GM23338 (cell line): ENCODE data around the gene DOCK7. TPM values are rescaled to one million over a fixed set of nuclear protein-coding genes. Genes with fewer than 3 reads are reported as not detected.

Experiments used
- ATAC-seq: fragments of 200-7000 bp; cut with Tn5 transposase; 3 replicates; pipeline ENCODE4 v1.9.1; 2020
- DNase-seq: peaks from one replicate; pipeline ENCODE4 v3.0.0-alpha.2; 2015; ENCODE audit warnings: low spot score
- H2AFZ ChIP-seq: fragments of 200-600 bp; sonication (generic); 2 replicates; pipeline ENCODE4 v1.8.0; 2016; ENCODE audit warnings: antibody characterized with exemption, mild to moderate bottlenecking, moderate library complexity
- H3F3A ChIP-seq: fragments of 200-600 bp; sonication (generic); replicated peaks from 2 replicates; pipeline ENCODE4 v1.8.0; 2017; ENCODE audit warnings: antibody characterized with exemption, mixed run types, low read depth
- H3K27ac ChIP-seq: fragments of 200-600 bp; sonication (generic); 2 replicates; pipeline ENCODE4 v1.6.1; 2016; ENCODE audit warnings: low read depth
- H3K27me3 ChIP-seq: fragments of 200-600 bp; sonication (generic); 2 replicates; pipeline ENCODE4 v1.8.0; 2016; ENCODE audit warnings: mild to moderate bottlenecking, mixed run types, moderate library complexity; ENCODE audit not compliant: insufficient read depth
- H3K36me3 ChIP-seq: fragments of 200-600 bp; sonication (generic); 2 replicates; pipeline ENCODE4 v1.8.0; 2016; ENCODE audit warnings: mild to moderate bottlenecking; ENCODE audit not compliant: insufficient read depth
- H3K4me1 ChIP-seq: fragments of 200-600 bp; sonication (generic); 2 replicates; pipeline ENCODE4 v1.8.0; 2016; ENCODE audit warnings: mild to moderate bottlenecking, moderate library complexity; ENCODE audit not compliant: insufficient read depth
- H3K4me2 ChIP-seq: fragments of 200-600 bp; sonication (generic); 2 replicates; pipeline ENCODE4 v1.7.1; 2017; ENCODE audit warnings: mixed run types
- H3K4me3 ChIP-seq: fragments of 200-600 bp; sonication (generic); 2 replicates; pipeline ENCODE4 v1.6.1; 2016; ENCODE audit warnings: mixed run types
- H3K79me2 ChIP-seq: fragments of 200-600 bp; sonication (generic); replicated peaks from 2 replicates; pipeline ENCODE4 v1.8.0; 2017; ENCODE audit warnings: mild to moderate bottlenecking; ENCODE audit not compliant: insufficient read depth
- H3K9me2 ChIP-seq: fragments of 200-600 bp; sonication (generic); 2 replicates; pipeline ENCODE4 v1.8.0; 2017; ENCODE audit not compliant: insufficient read depth
- H4K20me1 ChIP-seq: fragments of 200-600 bp; sonication (generic); replicated peaks from 2 replicates; pipeline ENCODE4 v1.8.0; 2017; ENCODE audit warnings: mild to moderate bottlenecking; ENCODE audit not compliant: insufficient read depth
- H3K27ac Mint-ChIP-seq: 2 replicates; pipeline ENCODE4 v1.8.0; 2020; ENCODE audit warnings: inconsistent platforms, mild to moderate bottlenecking, moderate library complexity, mixed read lengths
- H3K27me3 Mint-ChIP-seq: 3 replicates; pipeline ENCODE4 v1.8.0; 2022; ENCODE audit warnings: low read depth, mild to moderate bottlenecking, moderate library complexity, mixed read lengths, inconsistent platforms; ENCODE audit not compliant: insufficient read depth, poor library complexity
- H3K36me3 Mint-ChIP-seq: 3 replicates; pipeline ENCODE4 v1.8.0; 2021; ENCODE audit warnings: low read depth, mild to moderate bottlenecking, inconsistent platforms, moderate library complexity, mixed read lengths
- H3K4me1 Mint-ChIP-seq: 3 replicates; pipeline ENCODE4 v1.8.0; 2020; ENCODE audit warnings: mild to moderate bottlenecking, inconsistent platforms, mixed read lengths
- H3K4me3 Mint-ChIP-seq: 3 replicates; pipeline ENCODE4 v1.8.0; 2021; ENCODE audit warnings: moderate library complexity, mild to moderate bottlenecking, inconsistent platforms, mixed read lengths
- H3K9me3 Mint-ChIP-seq: 3 replicates; pipeline ENCODE4 v1.8.0; 2020; ENCODE audit warnings: moderate library complexity, mild to moderate bottlenecking, inconsistent platforms, mixed read lengths
- EZH2 ChIP-seq: fragments of 200-600 bp; sonication (generic); IDR thresholded peaks from one replicate; pipeline ENCODE4 v1.8.0; 2017; ENCODE audit warnings: antibody characterized with exemption, mild to moderate bottlenecking, low read depth; ENCODE audit not compliant: unreplicated experiment
- NANOG ChIP-seq: IDR thresholded peaks from 2 replicates; pipeline ENCODE4 v1.6.1; 2016; ENCODE audit warnings: antibody characterized with exemption, borderline replicate concordance
- POLR2AphosphoS5 ChIP-seq: IDR thresholded peaks from 2 replicates; pipeline ENCODE4 v1.6.1; 2016; ENCODE audit warnings: antibody characterized with exemption, low read depth
- ZNF114 ChIP-seq: fragments of 250-450 bp; sonication (Bioruptor Pico); IDR thresholded peaks from 2 replicates; pipeline ENCODE4 v1.5.0; 2020; ENCODE audit warnings: mild to moderate bottlenecking, moderate library complexity
- ZNF331 ChIP-seq: fragments of 250-450 bp; sonication (Bioruptor Pico); IDR thresholded peaks from 2 replicates; pipeline ENCODE4 v1.5.0; 2020; ENCODE audit warnings: low read depth, mild to moderate bottlenecking, moderate library complexity
- polyA plus RNA-seq: library from polyadenylated mRNA; unstranded; fragments of >200 nt; fragmentation: Nextera tagmentation; extraction: Ambion mirVana; gene quantifications from 2 replicates; pipeline ENCODE4 v1.2.1, GENCODE V29; 2016
- total RNA-seq: library from RNA; depleted of rRNA; stranded (reverse); fragments of >200 nt; shearing (Covaris generic); gene quantifications from 2 replicates; pipeline ENCODE4 v1.2.3, GENCODE V29; 2014
- TF ChIP-seq, protein P1 (sequence below), 2 experiments: fragments of 200-600 bp in 1 of 2; sonication (generic) in 1 of 2; conservative IDR thresholded peaks; 2 replicates each; pipeline versions ENCODE4 v1.5.1 to v1.6.1; 2016 to 2017; ENCODE audit warnings: antibody characterized with exemption in 2 of 2, low read depth in 2 of 2, mild to moderate bottlenecking in 2 of 2, moderate library complexity in 1 of 2
- TF ChIP-seq, protein P2 (sequence below): fragments of 250-450 bp; sonication (Bioruptor Pico); IDR thresholded peaks from 2 replicates; pipeline ENCODE4 v1.5.0; 2020; ENCODE audit warnings: mild to moderate bottlenecking, moderate library complexity
- TF ChIP-seq, protein P3 (sequence below): IDR thresholded peaks from one replicate; pipeline ENCODE4 v1.6.1; 2018; ENCODE audit warnings: antibody characterized with exemption; ENCODE audit not compliant: unreplicated experiment

Gene DOCK7
- total and polyA plus RNA-seq, 2 experiments from 2014 or later, result 20.5 to 37.3 TPM

DNA sequence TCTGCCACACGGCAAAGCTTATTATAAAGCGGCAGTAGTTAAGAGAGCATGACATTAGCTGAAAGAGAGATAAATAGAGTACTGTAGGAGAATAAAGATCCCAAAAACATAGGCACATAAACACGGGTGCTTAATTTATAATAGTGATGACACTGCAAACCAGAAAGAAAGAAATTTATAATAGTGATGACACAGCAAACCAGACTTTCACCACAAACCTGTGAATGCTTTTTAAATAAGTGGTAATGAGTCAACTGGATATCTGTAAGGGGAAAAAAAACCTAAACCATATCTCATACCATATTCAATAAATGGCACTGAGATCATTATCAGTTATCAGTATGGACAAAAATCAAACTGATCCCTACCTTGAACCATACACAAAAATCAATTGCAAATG is 225.8 kb downstream of the DOCK7 start:
- Histone ChIP-seq H3K4me1 (no peaks in the 10 kb centered on the region), H4K20me1 (no peaks in the 10 kb centered on the region), H3K4me3 (no peak overlapping the region), H3K9me2 (no peaks in the 10 kb centered on the region), H3K27me3 (no peaks in the 10 kb centered on the region), H3K36me3 (no peaks in the 10 kb centered on the region), H3K4me2 (no peak overlapping the region), H3K27ac (no peak overlapping the region), H3K79me2 (no peaks in the 10 kb centered on the region), H2AFZ (no peak overlapping the region), H3F3A (no peaks in the 10 kb centered on the region)
- Mint-ChIP-seq H3K4me3 (no peak overlapping the region), H3K4me1 (no peaks in the 10 kb centered on the region; the same call in 2 of the 3 replicates), H3K9me3 (no peaks in the 10 kb centered on the region), H3K27me3 (peaks cover 2% of the 10 kb centered on the region), H3K36me3 (no peaks in the 10 kb centered on the region), H3K27ac (no peak overlapping the region)
- TF ChIP-seq, protein P1, sequence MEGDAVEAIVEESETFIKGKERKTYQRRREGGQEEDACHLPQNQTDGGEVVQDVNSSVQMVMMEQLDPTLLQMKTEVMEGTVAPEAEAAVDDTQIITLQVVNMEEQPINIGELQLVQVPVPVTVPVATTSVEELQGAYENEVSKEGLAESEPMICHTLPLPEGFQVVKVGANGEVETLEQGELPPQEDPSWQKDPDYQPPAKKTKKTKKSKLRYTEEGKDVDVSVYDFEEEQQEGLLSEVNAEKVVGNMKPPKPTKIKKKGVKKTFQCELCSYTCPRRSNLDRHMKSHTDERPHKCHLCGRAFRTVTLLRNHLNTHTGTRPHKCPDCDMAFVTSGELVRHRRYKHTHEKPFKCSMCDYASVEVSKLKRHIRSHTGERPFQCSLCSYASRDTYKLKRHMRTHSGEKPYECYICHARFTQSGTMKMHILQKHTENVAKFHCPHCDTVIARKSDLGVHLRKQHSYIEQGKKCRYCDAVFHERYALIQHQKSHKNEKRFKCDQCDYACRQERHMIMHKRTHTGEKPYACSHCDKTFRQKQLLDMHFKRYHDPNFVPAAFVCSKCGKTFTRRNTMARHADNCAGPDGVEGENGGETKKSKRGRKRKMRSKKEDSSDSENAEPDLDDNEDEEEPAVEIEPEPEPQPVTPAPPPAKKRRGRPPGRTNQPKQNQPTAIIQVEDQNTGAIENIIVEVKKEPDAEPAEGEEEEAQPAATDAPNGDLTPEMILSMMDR (conservative IDR thresholded peaks at IDR 0.05; ENCODE audit: low read depth in 2 of 2), result no peak
- no peak for DNase-seq
- no peak for ATAC-seq

DNA sequence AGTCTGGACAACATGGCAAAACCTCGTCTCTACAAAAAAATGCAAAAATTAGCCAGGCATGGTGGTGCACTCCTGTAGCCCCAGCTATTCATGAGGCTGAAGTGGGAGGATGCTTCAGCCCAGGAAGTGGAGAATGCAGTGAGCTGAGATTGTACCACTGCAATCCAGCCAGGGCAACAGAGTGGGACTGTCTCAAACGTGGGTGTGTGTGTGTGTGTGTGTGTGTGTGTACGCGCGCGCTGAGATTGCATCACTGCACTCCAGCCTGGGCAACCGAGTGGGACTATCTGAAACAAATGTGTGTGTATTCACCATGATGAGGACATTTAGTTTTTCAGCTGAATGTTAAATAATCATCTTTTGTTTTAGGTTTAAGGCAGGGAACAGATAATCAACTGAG is 230.2 kb downstream of the DOCK7 start:
- no peak for DNase-seq
- Mint-ChIP-seq H3K4me1 (no peaks in the 10 kb centered on the region; the same call in 2 of the 3 replicates), H3K27ac (no peak overlapping the region), H3K4me3 (no peak overlapping the region), H3K36me3 (peaks cover 13% of the 10 kb centered on the region), H3K27me3 (peaks cover 10% of the 10 kb centered on the region), H3K9me3 (no peaks in the 10 kb centered on the region)
- no peak for ATAC-seq
- Histone ChIP-seq H3K4me1 (no peaks in the 10 kb centered on the region), H3K27me3 (no peaks in the 10 kb centered on the region), H3F3A (no peaks in the 10 kb centered on the region), H4K20me1 (no peaks in the 10 kb centered on the region), H3K4me3 (no peak overlapping the region), H3K27ac (no peak overlapping the region), H3K9me2 (no peaks in the 10 kb centered on the region), H3K36me3 (no peaks in the 10 kb centered on the region; the same call in 1 of the 2 replicates), H3K79me2 (no peaks in the 10 kb centered on the region), H3K4me2 (no peak overlapping the region), H2AFZ (no peak overlapping the region)
- TF ChIP-seq, protein P1 (conservative IDR thresholded peaks at IDR 0.05; ENCODE audit: low read depth in 2 of 2), result no peak
- TF ChIP-seq NANOG, result no peak
- TF ChIP-seq ZNF331 (CRISPR knock-in tag), result no peak
- TF ChIP-seq, protein P2, sequence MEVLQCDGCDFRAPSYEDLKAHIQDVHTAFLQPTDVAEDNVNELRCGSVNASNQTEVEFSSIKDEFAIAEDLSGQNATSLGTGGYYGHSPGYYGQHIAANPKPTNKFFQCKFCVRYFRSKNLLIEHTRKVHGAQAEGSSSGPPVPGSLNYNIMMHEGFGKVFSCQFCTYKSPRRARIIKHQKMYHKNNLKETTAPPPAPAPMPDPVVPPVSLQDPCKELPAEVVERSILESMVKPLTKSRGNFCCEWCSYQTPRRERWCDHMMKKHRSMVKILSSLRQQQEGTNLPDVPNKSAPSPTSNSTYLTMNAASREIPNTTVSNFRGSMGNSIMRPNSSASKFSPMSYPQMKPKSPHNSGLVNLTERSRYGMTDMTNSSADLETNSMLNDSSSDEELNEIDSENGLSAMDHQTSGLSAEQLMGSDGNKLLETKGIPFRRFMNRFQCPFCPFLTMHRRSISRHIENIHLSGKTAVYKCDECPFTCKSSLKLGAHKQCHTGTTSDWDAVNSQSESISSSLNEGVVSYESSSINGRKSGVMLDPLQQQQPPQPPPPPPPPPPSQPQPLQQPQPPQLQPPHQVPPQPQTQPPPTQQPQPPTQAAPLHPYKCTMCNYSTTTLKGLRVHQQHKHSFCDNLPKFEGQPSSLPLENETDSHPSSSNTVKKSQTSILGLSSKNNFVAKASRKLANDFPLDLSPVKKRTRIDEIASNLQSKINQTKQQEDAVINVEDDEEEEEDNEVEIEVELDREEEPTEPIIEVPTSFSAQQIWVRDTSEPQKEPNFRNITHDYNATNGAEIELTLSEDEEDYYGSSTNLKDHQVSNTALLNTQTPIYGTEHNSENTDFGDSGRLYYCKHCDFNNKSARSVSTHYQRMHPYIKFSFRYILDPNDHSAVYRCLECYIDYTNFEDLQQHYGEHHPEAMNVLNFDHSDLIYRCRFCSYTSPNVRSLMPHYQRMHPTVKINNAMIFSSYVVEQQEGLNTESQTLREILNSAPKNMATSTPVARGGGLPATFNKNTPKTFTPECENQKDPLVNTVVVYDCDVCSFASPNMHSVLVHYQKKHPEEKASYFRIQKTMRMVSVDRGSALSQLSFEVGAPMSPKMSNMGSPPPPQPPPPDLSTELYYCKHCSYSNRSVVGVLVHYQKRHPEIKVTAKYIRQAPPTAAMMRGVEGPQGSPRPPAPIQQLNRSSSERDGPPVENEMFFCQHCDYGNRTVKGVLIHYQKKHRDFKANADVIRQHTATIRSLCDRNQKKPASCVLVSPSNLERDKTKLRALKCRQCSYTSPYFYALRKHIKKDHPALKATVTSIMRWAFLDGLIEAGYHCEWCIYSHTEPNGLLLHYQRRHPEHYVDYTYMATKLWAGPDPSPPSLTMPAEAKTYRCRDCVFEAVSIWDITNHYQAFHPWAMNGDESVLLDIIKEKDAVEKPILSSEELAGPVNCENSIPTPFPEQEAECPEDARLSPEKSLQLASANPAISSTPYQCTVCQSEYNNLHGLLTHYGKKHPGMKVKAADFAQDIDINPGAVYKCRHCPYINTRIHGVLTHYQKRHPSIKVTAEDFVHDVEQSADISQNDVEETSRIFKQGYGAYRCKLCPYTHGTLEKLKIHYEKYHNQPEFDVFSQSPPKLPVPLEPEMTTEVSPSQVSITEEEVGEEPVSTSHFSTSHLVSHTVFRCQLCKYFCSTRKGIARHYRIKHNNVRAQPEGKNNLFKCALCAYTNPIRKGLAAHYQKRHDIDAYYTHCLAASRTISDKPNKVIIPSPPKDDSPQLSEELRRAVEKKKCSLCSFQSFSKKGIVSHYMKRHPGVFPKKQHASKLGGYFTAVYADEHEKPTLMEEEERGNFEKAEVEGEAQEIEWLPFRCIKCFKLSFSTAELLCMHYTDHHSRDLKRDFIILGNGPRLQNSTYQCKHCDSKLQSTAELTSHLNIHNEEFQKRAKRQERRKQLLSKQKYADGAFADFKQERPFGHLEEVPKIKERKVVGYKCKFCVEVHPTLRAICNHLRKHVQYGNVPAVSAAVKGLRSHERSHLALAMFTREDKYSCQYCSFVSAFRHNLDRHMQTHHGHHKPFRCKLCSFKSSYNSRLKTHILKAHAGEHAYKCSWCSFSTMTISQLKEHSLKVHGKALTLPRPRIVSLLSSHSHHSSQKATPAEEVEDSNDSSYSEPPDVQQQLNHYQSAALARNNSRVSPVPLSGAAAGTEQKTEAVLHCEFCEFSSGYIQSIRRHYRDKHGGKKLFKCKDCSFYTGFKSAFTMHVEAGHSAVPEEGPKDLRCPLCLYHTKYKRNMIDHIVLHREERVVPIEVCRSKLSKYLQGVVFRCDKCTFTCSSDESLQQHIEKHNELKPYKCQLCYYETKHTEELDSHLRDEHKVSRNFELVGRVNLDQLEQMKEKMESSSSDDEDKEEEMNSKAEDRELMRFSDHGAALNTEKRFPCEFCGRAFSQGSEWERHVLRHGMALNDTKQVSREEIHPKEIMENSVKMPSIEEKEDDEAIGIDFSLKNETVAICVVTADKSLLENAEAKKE, result no peak
- TF ChIP-seq EZH2, result no peak
- TF ChIP-seq POLR2AphosphoS5, result no peak
- TF ChIP-seq, protein P3, sequence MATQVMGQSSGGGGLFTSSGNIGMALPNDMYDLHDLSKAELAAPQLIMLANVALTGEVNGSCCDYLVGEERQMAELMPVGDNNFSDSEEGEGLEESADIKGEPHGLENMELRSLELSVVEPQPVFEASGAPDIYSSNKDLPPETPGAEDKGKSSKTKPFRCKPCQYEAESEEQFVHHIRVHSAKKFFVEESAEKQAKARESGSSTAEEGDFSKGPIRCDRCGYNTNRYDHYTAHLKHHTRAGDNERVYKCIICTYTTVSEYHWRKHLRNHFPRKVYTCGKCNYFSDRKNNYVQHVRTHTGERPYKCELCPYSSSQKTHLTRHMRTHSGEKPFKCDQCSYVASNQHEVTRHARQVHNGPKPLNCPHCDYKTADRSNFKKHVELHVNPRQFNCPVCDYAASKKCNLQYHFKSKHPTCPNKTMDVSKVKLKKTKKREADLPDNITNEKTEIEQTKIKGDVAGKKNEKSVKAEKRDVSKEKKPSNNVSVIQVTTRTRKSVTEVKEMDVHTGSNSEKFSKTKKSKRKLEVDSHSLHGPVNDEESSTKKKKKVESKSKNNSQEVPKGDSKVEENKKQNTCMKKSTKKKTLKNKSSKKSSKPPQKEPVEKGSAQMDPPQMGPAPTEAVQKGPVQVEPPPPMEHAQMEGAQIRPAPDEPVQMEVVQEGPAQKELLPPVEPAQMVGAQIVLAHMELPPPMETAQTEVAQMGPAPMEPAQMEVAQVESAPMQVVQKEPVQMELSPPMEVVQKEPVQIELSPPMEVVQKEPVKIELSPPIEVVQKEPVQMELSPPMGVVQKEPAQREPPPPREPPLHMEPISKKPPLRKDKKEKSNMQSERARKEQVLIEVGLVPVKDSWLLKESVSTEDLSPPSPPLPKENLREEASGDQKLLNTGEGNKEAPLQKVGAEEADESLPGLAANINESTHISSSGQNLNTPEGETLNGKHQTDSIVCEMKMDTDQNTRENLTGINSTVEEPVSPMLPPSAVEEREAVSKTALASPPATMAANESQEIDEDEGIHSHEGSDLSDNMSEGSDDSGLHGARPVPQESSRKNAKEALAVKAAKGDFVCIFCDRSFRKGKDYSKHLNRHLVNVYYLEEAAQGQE, result no peak
- TF ChIP-seq ZNF114 (CRISPR knock-in tag), result no peak
